Dendritic cell treated with granulocyte-macrophage colony-stimulating factor and Interleukin-4, amounts not matched to agents 40 ng/mL and 50 ng/mL, for 4 days (primary cell): ENCODE measurements around the gene PHLDA3.
A peak's percentile ranks its signal among the peaks of the same experiment; 100 is the strongest.
"Not testable (repeated sequence)": the region's sequence is repeated elsewhere in the genome, so short reads cannot be mapped to it uniquely, and the experiment has no call there.

Source experiments
- H3K27ac Mint-ChIP-seq: one replicate; pipeline ENCODE4 v1.8.0; 2022; ENCODE audit warnings: mild to moderate bottlenecking, mixed read lengths
- H3K27me3 Mint-ChIP-seq: one replicate; pipeline ENCODE4 v1.8.0; 2022; ENCODE audit warnings: mild to moderate bottlenecking, mixed read lengths
- H3K36me3 Mint-ChIP-seq: one replicate; pipeline ENCODE4 v1.8.0; 2022; ENCODE audit warnings: low read depth, mixed read lengths
- H3K4me1 Mint-ChIP-seq: one replicate; pipeline ENCODE4 v1.8.0; 2022; ENCODE audit warnings: low read depth, mixed read lengths
- H3K4me3 Mint-ChIP-seq: one replicate; pipeline ENCODE4 v1.8.0; 2022; ENCODE audit warnings: mild to moderate bottlenecking, moderate library complexity, mixed read lengths
- H3K9me3 Mint-ChIP-seq: one replicate; pipeline ENCODE4 v1.8.0; 2022; ENCODE audit warnings: mixed read lengths
- intact Hi-C: fragments of 100-400 bp; cut with micrococcal nuclease; formaldehyde crosslinking; loops from one replicate; pipeline ENCODE4 v1.15.0; 2022

The PHLDA3 gene

DNA sequence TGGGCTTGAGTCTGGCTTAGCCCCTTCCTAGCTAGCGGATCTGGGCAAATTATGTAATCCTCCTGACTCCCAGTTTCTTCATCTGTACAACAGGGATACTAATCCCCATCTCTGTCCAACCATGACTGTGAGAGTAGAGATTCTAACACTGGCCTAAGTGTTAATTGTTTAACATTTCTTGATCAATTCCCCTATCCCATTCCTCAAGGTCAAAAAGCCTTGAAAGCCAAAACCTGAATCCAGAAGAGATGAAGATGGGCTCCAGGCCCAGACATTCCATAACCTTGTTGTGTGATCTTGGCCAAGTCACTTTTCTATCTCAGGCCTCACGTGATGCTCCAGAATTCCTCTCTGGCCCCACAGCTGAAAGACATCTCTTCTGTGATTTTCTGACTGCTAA, 18.8 kb upstream of the PHLDA3 start:
- H3K27me3 Mint-ChIP-seq: no peaks in the 10 kb centered on the region
- intact Hi-C loops: loop anchor here (2.0 kb wide), 1 partner anchor 19 kb away; the partner anchor contains the start of gene CSRP1
- H3K9me3 Mint-ChIP-seq: no peaks in the 10 kb centered on the region
- no peak overlapping the region for H3K27ac Mint-ChIP-seq
- peaks cover 52% of the 10 kb centered on the region for H3K4me1 Mint-ChIP-seq
- peaks cover 98% of the 10 kb centered on the region for H3K36me3 Mint-ChIP-seq
- H3K4me3 Mint-ChIP-seq: no peak overlapping the region

DNA sequence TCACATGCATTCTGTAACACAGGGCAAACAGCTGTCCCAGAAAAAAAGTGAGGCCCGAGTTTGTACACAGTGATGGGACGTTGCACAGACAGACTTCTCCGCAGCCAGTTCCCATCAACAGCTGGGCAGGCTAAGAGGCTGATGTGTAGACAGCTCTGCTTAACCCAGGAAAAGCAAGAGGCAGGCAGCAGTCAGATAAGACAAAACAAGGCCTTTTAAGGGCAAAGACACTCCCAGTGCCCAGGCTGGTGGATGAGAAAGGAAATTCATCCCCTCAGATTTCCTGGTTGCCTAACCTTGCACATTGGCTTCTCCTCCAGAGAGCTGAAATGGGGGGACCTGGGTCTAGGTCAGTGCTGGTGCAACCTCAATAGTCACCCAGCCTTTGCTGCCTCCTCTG, 17.2 kb upstream of the PHLDA3 start:
- intact Hi-C loops: no loop called here
- Mint-ChIP-seq H3K4me3 (no peak overlapping the region), H3K9me3 (no peaks in the 10 kb centered on the region), H3K36me3 (peaks cover 87% of the 10 kb centered on the region), H3K27ac (no peak overlapping the region), H3K4me1 (peaks cover 52% of the 10 kb centered on the region), H3K27me3 (peaks cover 7% of the 10 kb centered on the region)

DNA sequence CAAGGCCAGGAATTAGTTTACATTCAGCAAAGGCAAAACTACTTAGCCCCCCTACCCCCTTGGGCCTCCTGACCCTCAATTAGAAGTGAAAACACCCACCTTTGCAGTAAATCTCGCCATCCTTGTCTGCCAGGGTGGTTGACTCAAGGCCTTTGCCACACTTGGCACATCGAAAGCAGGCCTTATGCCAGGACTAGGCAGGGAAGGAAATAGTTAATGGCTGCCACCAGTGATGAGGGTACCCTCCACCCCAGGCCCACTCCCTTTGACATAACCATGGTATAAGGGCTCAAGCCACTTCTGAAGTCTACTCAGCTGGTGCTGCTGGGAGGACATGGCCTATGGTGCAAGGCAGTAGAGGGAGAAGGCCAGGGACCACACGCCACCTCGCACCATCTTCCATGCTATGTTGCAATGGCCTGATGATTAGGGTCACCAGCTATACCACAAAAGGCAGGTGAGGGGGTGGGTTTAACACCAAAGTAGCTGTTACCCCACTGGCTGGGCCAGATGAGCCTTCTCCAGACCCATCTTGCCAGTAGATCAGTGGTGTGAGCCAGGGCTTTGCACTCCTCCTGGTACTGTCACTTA, 16.3 kb upstream of the PHLDA3 start:
- intact Hi-C loops: no loop called here

DNA sequence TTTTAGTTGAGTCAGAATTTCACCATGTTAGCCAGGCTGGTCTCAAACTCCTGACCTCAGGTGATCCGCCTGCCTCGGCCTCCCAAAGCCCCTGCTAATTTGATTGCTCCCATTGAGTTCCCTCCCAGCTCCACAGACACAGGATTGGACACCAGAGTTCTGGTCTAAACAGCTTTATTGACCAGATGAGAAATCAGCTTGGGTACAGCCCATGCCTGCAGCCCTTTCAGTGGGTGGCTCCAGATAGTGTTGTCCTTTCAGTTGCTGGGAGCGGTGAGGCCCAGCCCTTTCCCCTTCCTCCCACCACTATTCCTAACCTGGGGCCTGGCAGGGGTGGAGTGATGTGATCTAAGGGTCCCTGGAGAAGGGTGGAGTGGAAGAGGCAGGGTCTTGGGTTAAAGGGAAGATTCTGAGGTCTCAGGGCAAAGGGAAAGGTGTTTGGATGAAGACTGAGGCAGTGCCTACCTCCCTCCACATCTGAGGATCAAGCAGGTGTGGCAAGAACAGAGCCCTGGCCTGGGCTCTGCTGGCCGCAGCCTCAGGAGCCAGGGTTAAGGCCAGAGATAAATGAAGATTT, 14.5 kb upstream of the PHLDA3 start:
- intact Hi-C loops: no loop called here
- Mint-ChIP-seq H3K27ac (peak overlapping the region; percentile 73), H3K9me3 (no peaks in the 10 kb centered on the region), H3K36me3 (peaks cover 61% of the 10 kb centered on the region), H3K4me3 (no peak overlapping the region), H3K4me1 (peaks cover 42% of the 10 kb centered on the region), H3K27me3 (peaks cover 9% of the 10 kb centered on the region)

More for the DNA sequence above, 16.3 kb upstream of the PHLDA3 start:
- no peak overlapping the region for H3K4me3 Mint-ChIP-seq
- peaks cover 9% of the 10 kb centered on the region for H3K27me3 Mint-ChIP-seq
- peaks cover 49% of the 10 kb centered on the region for H3K4me1 Mint-ChIP-seq
- no peaks in the 10 kb centered on the region for H3K9me3 Mint-ChIP-seq
- peaks cover 79% of the 10 kb centered on the region for H3K36me3 Mint-ChIP-seq
- H3K27ac Mint-ChIP-seq: no peak overlapping the region

DNA sequence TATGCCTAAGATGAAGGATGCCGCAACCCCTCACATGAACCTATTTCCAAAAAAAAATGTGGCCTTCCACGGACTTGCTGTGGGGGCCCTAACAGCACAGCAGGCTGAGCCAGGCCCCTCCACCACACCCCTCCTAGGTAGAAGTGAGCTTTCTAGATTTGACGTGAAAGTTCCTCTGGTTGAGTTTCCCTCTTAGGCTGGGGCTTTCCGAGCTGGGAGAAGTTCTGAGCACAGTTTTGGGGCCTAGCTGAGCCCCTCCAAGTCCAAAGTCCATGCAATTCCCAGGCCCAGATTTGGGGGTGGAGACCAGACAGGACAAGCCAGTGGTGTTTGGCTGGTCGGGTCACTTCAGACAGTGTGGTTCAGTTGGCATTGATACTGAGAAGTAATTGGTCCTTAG, 13.8 kb upstream of the PHLDA3 start:
- peaks cover 9% of the 10 kb centered on the region for H3K27me3 Mint-ChIP-seq
- no peak overlapping the region for H3K4me3 Mint-ChIP-seq
- intact Hi-C loops: loop anchor here (1.0 kb wide), 1 partner anchor 31 kb away; no protein-coding TSS in a partner anchor

DNA sequence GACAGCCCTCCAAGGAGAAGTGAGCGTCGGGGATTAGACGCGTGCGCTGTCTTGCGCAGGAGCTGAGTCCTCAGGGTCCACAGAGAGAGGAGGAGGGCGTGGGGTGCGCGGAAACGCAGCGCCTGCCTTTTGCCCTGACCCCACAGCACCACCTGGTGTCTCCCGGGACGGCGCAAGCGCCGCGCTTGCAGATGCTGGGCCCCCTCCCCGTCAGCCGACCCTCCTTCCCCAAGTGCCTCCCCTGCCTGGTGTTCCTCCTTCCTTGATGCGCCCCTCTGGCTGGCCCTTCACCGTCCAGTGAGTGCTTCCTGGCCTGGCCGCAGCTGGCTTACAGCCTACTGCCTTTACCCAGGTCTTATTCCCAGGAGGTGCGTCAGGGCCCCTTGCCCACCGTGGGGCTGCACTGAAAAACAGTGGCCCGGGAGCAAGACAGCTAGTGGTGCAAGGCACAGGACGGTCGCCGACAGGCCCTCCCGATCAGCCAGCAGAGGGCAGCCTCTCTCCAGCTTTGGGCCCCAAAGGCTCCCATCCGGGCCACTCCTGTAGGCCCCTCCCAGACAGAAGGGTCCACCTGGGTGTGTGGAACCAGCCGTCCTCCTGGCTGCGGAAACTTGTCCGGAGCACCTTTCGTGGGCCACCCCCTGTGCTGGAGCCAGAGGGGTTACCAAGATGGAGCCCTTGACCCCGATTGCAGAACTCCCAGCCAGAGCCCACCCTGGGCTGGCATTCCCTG, 12.9 kb upstream of the PHLDA3 start:
- peaks cover 46% of the 10 kb centered on the region for H3K36me3 Mint-ChIP-seq
- intact Hi-C loops: loop anchor here (1.0 kb wide), 1 partner anchor 31 kb away; no protein-coding TSS in a partner anchor
- H3K4me1 Mint-ChIP-seq: peaks cover 49% of the 10 kb centered on the region
- no peaks in the 10 kb centered on the region for H3K9me3 Mint-ChIP-seq
- H3K4me3 Mint-ChIP-seq: peak overlapping the region; percentile 75
- peak overlapping the region; percentile 73 for H3K27ac Mint-ChIP-seq
- H3K27me3 Mint-ChIP-seq: peaks cover 9% of the 10 kb centered on the region

More for the DNA sequence above, 13.8 kb upstream of the PHLDA3 start:
- H3K36me3 Mint-ChIP-seq: peaks cover 54% of the 10 kb centered on the region
- H3K9me3 Mint-ChIP-seq: no peaks in the 10 kb centered on the region
- H3K27ac Mint-ChIP-seq: peak overlapping the region; percentile 73
- H3K4me1 Mint-ChIP-seq: peaks cover 42% of the 10 kb centered on the region

DNA sequence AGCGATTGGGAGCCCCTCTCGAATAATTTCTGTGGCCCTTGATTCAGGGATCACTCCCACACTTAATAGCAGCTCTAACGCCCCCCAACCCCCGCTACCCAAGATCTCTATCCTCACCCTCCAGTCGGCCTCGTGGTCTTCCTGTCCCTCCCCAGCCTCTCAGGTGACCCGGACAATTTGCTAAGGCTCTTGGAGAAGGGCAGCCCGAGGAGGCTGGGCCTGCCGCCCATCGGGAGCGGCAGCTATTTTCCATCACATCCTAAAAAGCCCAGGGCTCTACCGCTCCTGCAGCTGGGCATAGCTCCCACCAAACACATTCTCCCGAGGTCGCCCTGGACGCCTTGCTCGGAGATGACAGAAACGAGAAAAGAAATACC, 12.0 kb upstream of the PHLDA3 start:
- Mint-ChIP-seq H3K4me1 (peaks cover 58% of the 10 kb centered on the region), H3K36me3 (peaks cover 36% of the 10 kb centered on the region), H3K4me3 (peak overlapping the region; percentile 75), H3K27me3 (peaks cover 16% of the 10 kb centered on the region), H3K9me3 (no peaks in the 10 kb centered on the region), H3K27ac (peak overlapping the region; percentile 73)
- intact Hi-C loops: no loop called here

DNA sequence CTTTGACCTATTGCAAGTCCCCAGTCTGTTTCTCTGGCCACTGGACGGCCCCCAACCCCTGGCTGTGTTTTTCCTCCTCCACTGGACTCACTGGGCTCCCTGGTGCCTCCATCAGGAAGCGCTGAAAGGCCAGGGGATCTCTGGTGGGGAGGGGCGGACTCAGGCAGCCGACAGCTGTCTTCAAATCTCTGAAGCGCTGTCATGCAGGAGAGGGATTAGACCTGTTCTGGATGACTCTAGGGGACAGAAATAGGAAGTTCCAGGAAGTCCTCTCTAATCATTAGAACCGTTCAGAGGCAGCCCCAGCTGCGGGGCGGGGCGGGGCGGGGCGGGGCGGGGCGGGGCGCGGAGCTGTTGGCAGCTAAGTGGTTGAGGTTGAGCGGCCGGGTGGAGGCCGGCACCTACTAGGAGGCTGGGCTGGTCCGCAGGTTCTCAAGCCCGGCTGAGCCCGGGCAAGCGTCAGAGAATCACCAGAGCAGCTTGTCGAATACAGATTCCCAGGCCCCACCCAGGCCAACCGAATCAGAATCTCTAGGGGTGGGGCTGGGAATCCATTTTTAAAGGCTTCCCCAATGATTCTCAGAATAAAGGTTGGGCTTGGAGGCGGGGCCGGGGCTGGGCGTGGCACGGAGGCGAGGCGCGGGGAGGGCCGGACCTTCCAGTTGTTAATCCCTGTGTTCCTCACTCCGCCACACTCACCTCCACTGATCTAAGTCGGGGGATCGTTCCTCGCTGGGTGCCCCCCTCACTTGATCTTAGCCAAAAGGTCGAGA, 11.4 kb upstream of the PHLDA3 start:
- intact Hi-C loops: loop anchor here (1.0 kb wide), 1 partner anchor 32 kb away; no protein-coding TSS in a partner anchor
- Mint-ChIP-seq H3K36me3 (peaks cover 31% of the 10 kb centered on the region), H3K9me3 (no peaks in the 10 kb centered on the region), H3K27me3 (peaks cover 18% of the 10 kb centered on the region), H3K4me3 (peak overlapping the region; percentile 75), H3K27ac (peak overlapping the region; percentile 73), H3K4me1 (peaks cover 61% of the 10 kb centered on the region)

DNA sequence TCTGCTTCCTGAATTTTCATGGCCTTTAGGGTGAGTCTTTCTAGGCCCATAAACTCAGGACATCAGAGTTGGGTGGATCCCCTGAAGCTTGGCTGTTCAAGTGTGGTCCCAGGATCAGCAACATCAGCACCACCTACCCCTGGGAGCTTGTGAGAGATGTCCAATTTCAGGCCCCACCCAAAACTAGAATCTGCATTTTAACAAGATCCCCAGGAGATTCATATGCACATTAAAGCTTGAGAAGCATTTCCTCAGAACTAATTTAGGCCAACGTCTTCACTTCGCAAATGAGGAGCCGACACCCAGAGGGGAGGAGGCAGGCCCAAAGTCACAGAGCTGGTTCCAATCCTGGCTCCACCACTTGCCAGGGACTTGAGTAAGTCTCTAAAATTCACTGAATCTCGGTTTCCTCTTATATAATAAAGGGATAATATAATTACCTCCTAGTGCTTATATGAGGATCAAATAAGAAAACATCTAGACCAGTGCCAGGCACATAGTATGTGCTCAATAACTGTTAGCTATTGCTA, 10.3 kb upstream of the PHLDA3 start:
- H3K27ac Mint-ChIP-seq: peak overlapping the region; percentile 73
- peaks cover 18% of the 10 kb centered on the region for H3K27me3 Mint-ChIP-seq
- intact Hi-C loops: no loop called here
- peaks cover 19% of the 10 kb centered on the region for H3K36me3 Mint-ChIP-seq
- H3K9me3 Mint-ChIP-seq: no peaks in the 10 kb centered on the region
- H3K4me1 Mint-ChIP-seq: peaks cover 61% of the 10 kb centered on the region
- H3K4me3 Mint-ChIP-seq: no peak overlapping the region

DNA sequence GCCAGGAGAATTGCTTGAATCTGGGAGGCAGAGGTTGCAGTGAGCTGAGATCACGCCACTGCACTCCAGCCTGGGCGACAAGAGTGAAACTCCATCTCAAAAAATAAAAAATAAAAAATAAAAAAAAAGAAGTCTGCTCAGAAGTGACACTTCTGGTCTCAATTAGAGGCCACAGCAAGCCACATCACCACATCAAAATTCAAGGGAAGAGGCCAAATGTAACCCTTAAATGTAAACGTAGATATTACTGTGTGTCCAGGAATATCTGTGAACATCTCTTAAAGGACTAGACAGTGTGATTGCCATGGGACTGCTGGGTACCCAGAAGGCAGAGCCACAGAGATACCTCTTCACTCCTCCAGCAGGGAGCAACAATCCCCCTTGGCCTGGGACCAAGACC, 9.7 kb upstream of the PHLDA3 start:
- H3K4me1 Mint-ChIP-seq: peaks cover 60% of the 10 kb centered on the region
- H3K4me3 Mint-ChIP-seq, H3K9me3 Mint-ChIP-seq, H3K27ac Mint-ChIP-seq, intact Hi-C loops: not testable (repeated sequence)
- H3K27me3 Mint-ChIP-seq: peaks cover 23% of the 10 kb centered on the region
- peaks cover 13% of the 10 kb centered on the region for H3K36me3 Mint-ChIP-seq

DNA sequence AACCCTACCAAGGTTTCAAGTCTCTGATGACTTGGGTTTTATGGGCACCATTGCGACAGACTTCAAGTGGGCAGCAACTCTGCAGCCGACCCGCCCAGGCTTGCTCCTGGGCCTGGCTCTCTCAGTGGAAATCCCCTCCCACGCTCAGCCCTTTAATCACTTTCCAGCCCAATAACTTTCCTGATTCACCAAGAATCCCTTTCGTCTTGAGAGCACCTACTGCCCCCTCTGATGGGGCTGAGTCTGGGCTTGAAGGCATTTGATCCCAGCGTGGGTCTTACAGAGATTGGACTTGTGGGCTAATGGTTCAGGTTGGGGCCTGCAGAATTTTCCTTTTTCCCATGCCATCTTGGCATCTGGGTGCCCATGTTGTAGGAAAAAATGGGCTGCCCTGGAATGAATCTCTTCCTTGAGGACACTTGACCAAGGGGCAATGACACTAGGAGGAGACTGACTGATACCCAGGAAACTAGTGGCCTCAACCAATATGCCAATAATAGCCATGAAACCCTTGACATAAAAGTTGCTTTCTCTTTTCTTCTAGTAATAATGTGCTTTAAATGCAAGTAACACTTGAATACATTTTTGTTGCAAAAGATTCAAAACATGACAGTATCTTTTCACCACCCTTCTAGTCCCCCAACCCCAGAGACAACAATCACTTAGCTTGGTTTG, 7.8 kb upstream of the PHLDA3 start:
- Mint-ChIP-seq H3K27me3 (peaks cover 31% of the 10 kb centered on the region), H3K36me3 (no peaks in the 10 kb centered on the region), H3K9me3 (no peaks in the 10 kb centered on the region), H3K4me1 (peaks cover 42% of the 10 kb centered on the region), H3K27ac (peak overlapping the region; percentile 68), H3K4me3 (no peak overlapping the region)
- intact Hi-C loops: no loop called here

DNA sequence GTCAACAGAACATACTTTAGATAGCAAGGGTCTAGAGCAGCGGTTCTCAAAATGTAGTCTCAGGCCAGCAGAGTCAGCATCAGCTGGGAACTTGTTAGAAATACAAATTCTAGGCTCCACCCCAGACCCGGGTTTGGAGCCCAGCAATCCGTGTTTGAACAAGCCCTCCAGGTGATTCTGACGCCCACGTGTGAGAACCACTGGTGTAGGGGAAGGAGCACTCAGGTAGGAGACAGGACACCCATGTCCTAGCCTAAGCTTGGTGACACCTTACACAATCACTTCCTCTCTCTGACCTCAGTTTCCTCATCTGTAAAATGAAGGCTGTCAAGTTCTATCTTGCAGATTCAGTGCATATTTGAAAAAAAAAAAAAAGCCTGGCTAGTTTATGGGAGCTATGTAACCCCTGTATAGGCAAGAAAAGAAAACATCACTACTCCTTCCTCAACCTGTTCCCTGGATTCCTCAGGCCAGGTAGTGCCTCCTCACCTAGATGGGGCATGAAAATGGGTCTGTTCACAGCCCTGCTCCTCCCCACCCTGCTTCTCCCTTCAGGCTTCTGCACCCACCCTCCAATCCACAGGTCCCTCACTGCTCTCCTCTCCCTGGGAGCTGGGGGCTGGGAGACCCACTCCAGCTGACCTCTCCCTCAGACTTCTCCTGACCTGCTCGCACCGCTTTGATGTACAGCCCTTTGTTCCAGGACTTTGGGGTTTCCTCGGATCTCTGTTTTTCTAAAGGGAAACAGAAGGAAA, 7.1 kb upstream of the PHLDA3 start:
- H3K27ac Mint-ChIP-seq: peak overlapping the region; percentile 68
- H3K9me3 Mint-ChIP-seq: no peaks in the 10 kb centered on the region
- intact Hi-C loops: no loop called here
- peaks cover 33% of the 10 kb centered on the region for H3K27me3 Mint-ChIP-seq
- H3K4me3 Mint-ChIP-seq: peak overlapping the region; percentile 41
- H3K4me1 Mint-ChIP-seq: peaks cover 35% of the 10 kb centered on the region
- H3K36me3 Mint-ChIP-seq: no peaks in the 10 kb centered on the region

DNA sequence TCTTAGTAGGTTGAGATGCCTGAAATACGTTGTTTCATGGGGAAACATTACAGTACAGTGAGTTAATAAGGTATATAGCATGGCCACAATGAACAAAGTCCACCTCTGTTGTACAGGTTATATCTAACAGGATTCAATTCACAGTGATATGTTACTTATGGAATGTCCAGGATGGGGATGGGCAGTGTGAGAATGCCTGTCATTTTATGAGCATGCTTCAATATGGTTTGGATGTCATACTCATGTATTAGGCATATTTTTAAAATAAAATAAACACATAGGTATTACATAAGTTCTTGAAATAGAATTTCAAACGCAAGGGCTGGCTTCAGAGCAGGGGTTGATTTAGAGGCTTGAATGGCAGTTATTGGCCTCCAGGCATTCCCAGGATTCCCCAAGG, 6.1 kb upstream of the PHLDA3 start:
- Mint-ChIP-seq H3K4me1 (peaks cover 28% of the 10 kb centered on the region), H3K27ac (no peak overlapping the region), H3K4me3 (no peak overlapping the region), H3K27me3 (peaks cover 41% of the 10 kb centered on the region), H3K9me3 (no peaks in the 10 kb centered on the region), H3K36me3 (no peaks in the 10 kb centered on the region)
- intact Hi-C loops: no loop called here
